Nephron progenitor cell (in vitro differentiated cells): ENCODE data around the gene IL10RA.

ENCODE experiments used
- DNase-seq: peaks from one replicate; pipeline ENCODE4 v3.0.0; 2021
- H3K27ac Mint-ChIP-seq: 2 replicates; pipeline ENCODE4 v1.8.0; 2021; ENCODE audit warnings: mild to moderate bottlenecking, moderate library complexity, mixed read lengths
- H3K27me3 Mint-ChIP-seq: 2 replicates; pipeline ENCODE4 v1.8.0; 2021; ENCODE audit warnings: mild to moderate bottlenecking, low read depth, mixed read lengths; ENCODE audit not compliant: poor library complexity
- H3K36me3 Mint-ChIP-seq: 2 replicates; pipeline ENCODE4 v1.8.0; 2021; ENCODE audit warnings: low read depth, mixed read lengths
- H3K4me1 Mint-ChIP-seq: 2 replicates; pipeline ENCODE4 v1.8.0; 2021; ENCODE audit warnings: mixed read lengths
- H3K4me3 Mint-ChIP-seq: 2 replicates; pipeline ENCODE4 v1.8.0; 2021; ENCODE audit warnings: mild to moderate bottlenecking, moderate library complexity, mixed read lengths
- H3K9me3 Mint-ChIP-seq: 2 replicates; pipeline ENCODE4 v1.8.0; 2021; ENCODE audit warnings: mild to moderate bottlenecking, moderate library complexity, mixed read lengths
- CTCF ChIP-seq: fragments of 200-600 bp; sonication (generic); IDR thresholded peaks from 2 replicates; pipeline ENCODE4 v1.5.0; 2021; ENCODE audit warnings: antibody characterized with exemption

The IL10RA gene

GRCh38 chr11:117997823-117998579 lies 11.8 kb downstream of the IL10RA start:
- Mint-ChIP-seq H3K4me1 (peaks cover 11% of the 10 kb centered on the region), H3K9me3 (no peaks in the 10 kb centered on the region), H3K27me3 (peaks cover 11% of the 10 kb centered on the region), H3K36me3 (no peaks in the 10 kb centered on the region), H3K4me3 (no peak overlapping the region), H3K27ac (no peak overlapping the region)
- no peak for TF ChIP-seq CTCF
- DNase-seq, result no peak

- no peak for TF ChIP-seq CTCF
- Mint-ChIP-seq H3K36me3 (no peaks in the 10 kb centered on the region), H3K27ac (no peak overlapping the region), H3K4me1 (peaks cover 11% of the 10 kb centered on the region), H3K4me3 (no peak overlapping the region), H3K9me3 (peaks cover 4% of the 10 kb centered on the region), H3K27me3 (peaks cover 11% of the 10 kb centered on the region)
- no peak for DNase-seq
Observed at GRCh38 chr11:117998664-117999353, 12.6 kb downstream of the IL10RA start.

- DNase-seq, result no peak
- no peak overlapping the region for H3K27ac Mint-ChIP-seq
- H3K4me1 Mint-ChIP-seq, result peaks cover 9% of the 10 kb centered on the region
- peaks cover 4% of the 10 kb centered on the region for H3K9me3 Mint-ChIP-seq
- peaks cover 12% of the 10 kb centered on the region for H3K27me3 Mint-ChIP-seq
- no peaks in the 10 kb centered on the region for H3K36me3 Mint-ChIP-seq
- TF ChIP-seq CTCF, result no peak
- no peak overlapping the region for H3K4me3 Mint-ChIP-seq
Observed at GRCh38 chr11:117999354-117999993, 13.3 kb downstream of the IL10RA start.

GRCh38 chr11:118000067-118000849 lies 14.1 kb downstream of the IL10RA start:
- no peaks in the 10 kb centered on the region for H3K36me3 Mint-ChIP-seq
- peaks cover 7% of the 10 kb centered on the region for H3K4me1 Mint-ChIP-seq
- no peak for TF ChIP-seq CTCF
- no peak for DNase-seq
- H3K27me3 Mint-ChIP-seq, result peaks cover 18% of the 10 kb centered on the region
- no peak overlapping the region for H3K27ac Mint-ChIP-seq
- no peak overlapping the region for H3K4me3 Mint-ChIP-seq
- peaks cover 4% of the 10 kb centered on the region for H3K9me3 Mint-ChIP-seq

- TF ChIP-seq CTCF, result no peak
- peaks cover 4% of the 10 kb centered on the region for H3K9me3 Mint-ChIP-seq
- DNase-seq, result no peak
Observed at GRCh38 chr11:118000850-118001228, 14.6 kb downstream of the IL10RA start.

More at GRCh38 chr11:118000850-118001228, 14.6 kb downstream of the IL10RA start:
- H3K27ac Mint-ChIP-seq, result no peak overlapping the region
- peaks cover 7% of the 10 kb centered on the region for H3K4me1 Mint-ChIP-seq
- H3K4me3 Mint-ChIP-seq, result no peak overlapping the region
- H3K36me3 Mint-ChIP-seq, result no peaks in the 10 kb centered on the region
- H3K27me3 Mint-ChIP-seq, result peaks cover 20% of the 10 kb centered on the region
